Uterus (tissue), 4 donors: ENCODE data around the gene IGFALS. TPM values are rescaled to one million over a fixed set of nuclear protein-coding genes. Genes with fewer than 3 reads are reported as not detected.

Source experiments
- DNase-seq, 2 donors: peaks; one replicate each; pipeline ENCODE4 v3.0.0-alpha.2; 2019 to 2020
- H3K27ac ChIP-seq, 2 donors: fragments of 200-600 bp; sonication (generic); 1 replicate in 1 of 2; 2 replicates in 1 of 2; pipeline ENCODE4 v1.5.1; 2016 to 2018
- H3K27me3 ChIP-seq, 2 donors: fragments of 200-600 bp; sonication (generic); one replicate each; pipeline ENCODE4 v1.5.1; 2018 to 2019; ENCODE audit warnings: control low read depth in 1 of 2
- H3K36me3 ChIP-seq, 2 donors: fragments of 200-600 bp; sonication (generic); one replicate each; pipeline ENCODE4 v1.5.1; 2019; ENCODE audit warnings: control low read depth in 1 of 2
- H3K4me1 ChIP-seq, 2 donors: fragments of 200-600 bp; sonication (generic); one replicate each; pipeline ENCODE4 v1.5.1; 2018 to 2019; ENCODE audit warnings: control low read depth in 1 of 2
- H3K4me3 ChIP-seq, 2 donors: fragments of 200-600 bp; sonication (generic); 1 replicate in 1 of 2; 2 replicates in 1 of 2; pipeline ENCODE4 v1.5.1; 2018 to 2019; ENCODE audit warnings: mild to moderate bottlenecking in 1 of 2
- H3K9me3 ChIP-seq, 2 donors: fragments of 200-600 bp; sonication (generic); one replicate each; pipeline ENCODE4 v1.5.1; 2019; ENCODE audit warnings: control low read depth in 1 of 2
- CTCF ChIP-seq, 4 experiments: fragments of 200-600 bp in 2 of 4; fragments of 450-650 bp in 2 of 4; sonication (generic) in 2 of 4; IDR thresholded peaks; one replicate each; pipeline ENCODE4 v1.5.1; 2016 to 2019; ENCODE audit warnings: antibody characterized with exemption in 4 of 4, mild to moderate bottlenecking in 2 of 4, moderate library complexity in 1 of 4
- POLR2A ChIP-seq, 2 donors: fragments of 450-650 bp; IDR thresholded peaks; one replicate each; pipeline ENCODE4 v1.6.1; 2016; ENCODE audit warnings: antibody characterized with exemption in 2 of 2, mild to moderate bottlenecking in 1 of 2, moderate library complexity in 1 of 2
- intact Hi-C: fragments of 100-400 bp; cut with DNase I; formaldehyde crosslinking; loops from one replicate; pipeline ENCODE4 v1.15.1; 2023; ENCODE audit warnings: low total_unique reads
- total RNA-seq, 4 donors: library from RNA; depleted of rRNA in 3 of 4; stranded (reverse); fragments of >200 nt in 3 of 4; gene quantifications; one replicate each; pipeline versions ENCODE4 v1.1.0 to v1.2.4, GENCODE V29; 2014 to 2023
- donor health status: DM: yes; HTN: yes; CAD: no.

The IGFALS gene
- total RNA-seq, 4 donors from 2014 or later, result 0.49 to 1.2 TPM; not detected in 2

- no peak overlapping the region for H3K4me3 ChIP-seq
- H3K27ac ChIP-seq, result no peak overlapping the region
- no peak for DNase-seq
- no peaks in the 10 kb centered on the region for H3K9me3 ChIP-seq
- intact Hi-C loops, result no loop called here
- H3K27me3 ChIP-seq, result no peaks in the 10 kb centered on the region
- no peak for TF ChIP-seq POLR2A (IDR thresholded peaks at IDR 0.05)
- TF ChIP-seq CTCF (IDR thresholded peaks at IDR 0.05), result no peak
- no peaks in the 10 kb centered on the region for H3K4me1 ChIP-seq
- H3K36me3 ChIP-seq, result no peaks in the 10 kb centered on the region
Observed at GRCh38 chr16:1749152-1750117, 44.1 kb downstream of the IGFALS start.

GRCh38 chr16:1747934-1748333 is 45.6 kb downstream of the IGFALS start:
- no peak overlapping the region for H3K4me3 ChIP-seq
- H3K27ac ChIP-seq, result no peak overlapping the region
- intact Hi-C loops, result no loop called here
- H3K27me3 ChIP-seq, result no peaks in the 10 kb centered on the region
- no peaks in the 10 kb centered on the region for H3K36me3 ChIP-seq
- H3K9me3 ChIP-seq, result no peaks in the 10 kb centered on the region
- TF ChIP-seq POLR2A (IDR thresholded peaks at IDR 0.05) (no peak), CTCF (IDR thresholded peaks at IDR 0.05) (no peak)
- H3K4me1 ChIP-seq, result no peaks in the 10 kb centered on the region
- no peak for DNase-seq

- intact Hi-C loops, result no loop called here
Observed at GRCh38 chr16:1746693-1747195, 46.8 kb downstream of the IGFALS start.

GRCh38 chr16:1745900-1746692 is 47.4 kb downstream of the IGFALS start:
- Histone ChIP-seq H3K4me1 (no peaks in the 10 kb centered on the region), H3K4me3 (no peak overlapping the region), H3K9me3 (no peaks in the 10 kb centered on the region), H3K27me3 (no peaks in the 10 kb centered on the region), H3K36me3 (no peaks in the 10 kb centered on the region), H3K27ac (no peak overlapping the region)
- DNase-seq, result no peak
- no peak for TF ChIP-seq CTCF (IDR thresholded peaks at IDR 0.05)
- no peak for TF ChIP-seq POLR2A (IDR thresholded peaks at IDR 0.05)
- intact Hi-C loops, result no loop called here

More at GRCh38 chr16:1746693-1747195, 46.8 kb downstream of the IGFALS start:
- TF ChIP-seq CTCF (IDR thresholded peaks at IDR 0.05) (no peak), POLR2A (IDR thresholded peaks at IDR 0.05) (no peak)
- Histone ChIP-seq H3K27me3 (no peaks in the 10 kb centered on the region), H3K4me1 (no peaks in the 10 kb centered on the region), H3K9me3 (no peaks in the 10 kb centered on the region), H3K27ac (no peak overlapping the region), H3K4me3 (no peak overlapping the region), H3K36me3 (no peaks in the 10 kb centered on the region)
- no peak for DNase-seq
